Measurements from ENCODE around the gene TH.
"Not testable (repeated sequence)": the region's sequence is repeated elsewhere in the genome, so short reads cannot be mapped to it uniquely, and the experiment has no call there.

TH gene

DNA sequence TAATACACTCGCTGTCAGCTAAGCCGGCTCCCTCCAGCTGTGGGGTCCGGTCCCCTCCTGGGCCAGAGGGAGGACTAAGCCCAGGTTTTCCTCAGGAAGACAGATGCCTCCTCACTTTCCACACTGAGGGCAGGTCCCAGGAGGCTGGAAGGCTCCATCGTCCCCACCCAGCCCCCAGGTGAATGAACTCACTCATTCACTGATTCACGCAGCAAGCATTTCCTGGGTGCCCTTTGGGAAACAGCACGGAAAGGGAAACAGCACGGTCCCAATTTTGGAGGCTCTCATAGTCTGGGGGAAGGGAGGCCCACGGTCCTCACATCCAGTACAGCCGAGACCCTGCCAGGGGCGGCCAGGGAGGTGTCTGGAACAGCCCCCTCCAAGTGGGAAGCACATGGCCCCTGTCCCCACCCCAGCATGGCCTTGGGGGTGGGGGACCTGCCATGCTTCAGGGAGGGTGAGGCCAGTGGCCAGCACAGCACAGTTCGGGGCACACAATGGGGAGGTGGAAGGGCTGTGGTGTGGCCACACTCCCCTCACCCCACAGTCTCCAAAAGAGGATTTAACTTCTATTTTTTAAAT is 9.3 kb upstream of the TH start:
- DNase-seq (ENCODE audit: low read depth): no peak
- TF ChIP-seq, protein P1, sequence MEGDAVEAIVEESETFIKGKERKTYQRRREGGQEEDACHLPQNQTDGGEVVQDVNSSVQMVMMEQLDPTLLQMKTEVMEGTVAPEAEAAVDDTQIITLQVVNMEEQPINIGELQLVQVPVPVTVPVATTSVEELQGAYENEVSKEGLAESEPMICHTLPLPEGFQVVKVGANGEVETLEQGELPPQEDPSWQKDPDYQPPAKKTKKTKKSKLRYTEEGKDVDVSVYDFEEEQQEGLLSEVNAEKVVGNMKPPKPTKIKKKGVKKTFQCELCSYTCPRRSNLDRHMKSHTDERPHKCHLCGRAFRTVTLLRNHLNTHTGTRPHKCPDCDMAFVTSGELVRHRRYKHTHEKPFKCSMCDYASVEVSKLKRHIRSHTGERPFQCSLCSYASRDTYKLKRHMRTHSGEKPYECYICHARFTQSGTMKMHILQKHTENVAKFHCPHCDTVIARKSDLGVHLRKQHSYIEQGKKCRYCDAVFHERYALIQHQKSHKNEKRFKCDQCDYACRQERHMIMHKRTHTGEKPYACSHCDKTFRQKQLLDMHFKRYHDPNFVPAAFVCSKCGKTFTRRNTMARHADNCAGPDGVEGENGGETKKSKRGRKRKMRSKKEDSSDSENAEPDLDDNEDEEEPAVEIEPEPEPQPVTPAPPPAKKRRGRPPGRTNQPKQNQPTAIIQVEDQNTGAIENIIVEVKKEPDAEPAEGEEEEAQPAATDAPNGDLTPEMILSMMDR (IDR thresholded peaks at IDR 0.05; ENCODE audit: low read depth, low read length): no peak
- TF ChIP-seq, protein P2, sequence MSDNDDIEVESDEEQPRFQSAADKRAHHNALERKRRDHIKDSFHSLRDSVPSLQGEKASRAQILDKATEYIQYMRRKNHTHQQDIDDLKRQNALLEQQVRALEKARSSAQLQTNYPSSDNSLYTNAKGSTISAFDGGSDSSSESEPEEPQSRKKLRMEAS (IDR thresholded peaks at IDR 0.05; ENCODE audit: low read depth, low read length): no peak
- no peak for TF ChIP-seq POLR2A (IDR thresholded peaks at IDR 0.05; ENCODE audit: extremely low read depth, insufficient read length)
- no peak overlapping the region for H3K4me3 ChIP-seq (ENCODE audit: low read depth, low read length)

DNA sequence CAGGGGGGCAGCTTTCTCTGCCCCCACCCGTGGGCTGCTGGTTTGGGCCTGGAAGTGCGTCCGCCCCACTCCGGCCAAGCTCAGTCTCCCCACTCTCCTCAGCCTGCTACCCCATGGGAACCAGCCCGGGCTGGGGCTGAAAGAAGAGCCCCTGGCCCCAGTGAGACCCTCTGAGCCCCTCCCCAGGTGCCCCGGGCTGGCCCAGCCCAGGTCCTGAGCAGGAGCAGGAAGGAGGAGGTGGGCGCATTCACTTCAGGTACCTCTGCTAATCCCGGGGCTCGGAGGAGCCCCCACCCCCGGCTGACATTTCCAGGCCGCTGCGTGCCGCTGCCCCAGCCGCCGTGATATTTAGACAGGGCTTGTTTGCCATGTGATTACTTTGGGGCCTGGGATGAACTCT is 8.7 kb upstream of the TH start:
- H3K4me3 ChIP-seq (ENCODE audit: low read depth, low read length): no peak overlapping the region
- DNase-seq (ENCODE audit: low read depth): no peak
- TF ChIP-seq, protein P2 (IDR thresholded peaks at IDR 0.05; ENCODE audit: low read depth, low read length): no peak

DNA sequence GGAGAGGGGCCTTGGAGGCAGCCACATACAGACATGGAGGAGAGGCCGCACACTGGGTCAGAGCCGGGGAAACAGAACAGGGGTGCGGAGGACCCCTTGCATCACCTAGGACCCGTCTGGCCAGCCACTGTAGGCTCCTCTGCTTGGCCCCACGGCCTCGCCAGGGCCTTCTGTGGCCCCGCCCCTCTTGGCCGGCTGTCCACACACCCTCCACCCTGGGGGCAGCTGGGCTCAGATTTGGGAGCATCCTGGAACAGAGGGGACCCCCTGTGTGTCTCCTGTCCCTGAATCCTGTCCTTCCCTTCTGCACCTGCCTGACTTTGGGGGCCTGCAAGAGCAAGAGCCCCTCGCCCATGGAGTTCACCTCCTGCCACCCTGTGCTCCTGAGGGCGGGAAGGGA is 7.9 kb upstream of the TH start:
- TF ChIP-seq POLR2A (IDR thresholded peaks at IDR 0.05; ENCODE audit: extremely low read depth, insufficient read length): no peak
- TF ChIP-seq, protein P1 (IDR thresholded peaks at IDR 0.05; ENCODE audit: low read depth, low read length): no peak
- no peak for TF ChIP-seq MYC (IDR thresholded peaks at IDR 0.05; ENCODE audit: low read depth, low read length)
- TF ChIP-seq, protein P2 (IDR thresholded peaks at IDR 0.05; ENCODE audit: low read depth, low read length): no peak
- no peak overlapping the region for H3K4me3 ChIP-seq (ENCODE audit: low read depth, low read length)
- no peak for DNase-seq (ENCODE audit: low read depth)

DNA sequence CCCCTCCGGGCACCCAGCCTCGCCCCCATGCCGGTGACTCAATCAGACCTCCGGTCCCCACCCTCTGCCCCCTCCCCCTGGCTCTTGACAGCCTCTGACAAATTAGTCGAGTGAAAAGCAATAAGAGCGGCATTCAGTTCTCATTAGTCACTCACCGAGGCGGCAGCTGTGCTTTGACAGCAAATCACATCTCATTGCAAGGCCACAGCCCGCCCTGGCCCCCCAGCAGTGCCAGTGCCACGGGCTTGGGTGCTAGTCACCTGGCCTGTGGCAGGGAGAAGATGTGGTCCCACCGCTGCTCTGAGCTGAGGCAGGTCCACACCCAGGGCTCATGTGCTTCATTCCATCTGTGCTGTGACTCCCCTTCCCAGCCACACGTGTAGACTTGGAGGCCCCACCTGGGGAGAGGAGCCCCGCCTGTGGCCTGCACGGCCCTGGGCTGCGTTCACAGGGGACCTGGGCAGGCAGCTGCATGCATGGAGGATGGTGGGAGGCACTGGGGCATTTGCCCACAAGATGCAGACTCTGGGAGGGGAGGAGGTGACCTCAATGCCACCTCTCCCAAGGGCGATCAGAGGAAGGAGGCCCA is 7.4 kb upstream of the TH start:
- no peak overlapping the region for H3K4me3 ChIP-seq (ENCODE audit: low read depth, low read length)
- DNase-seq (ENCODE audit: low read depth): no peak
- TF ChIP-seq, protein P1 (IDR thresholded peaks at IDR 0.05; ENCODE audit: low read depth, low read length): no peak
- TF ChIP-seq MYC (IDR thresholded peaks at IDR 0.05; ENCODE audit: low read depth, low read length) (no peak), POLR2A (IDR thresholded peaks at IDR 0.05; ENCODE audit: extremely low read depth, insufficient read length) (no peak)
- TF ChIP-seq, protein P2 (IDR thresholded peaks at IDR 0.05; ENCODE audit: low read depth, low read length): no peak

DNA sequence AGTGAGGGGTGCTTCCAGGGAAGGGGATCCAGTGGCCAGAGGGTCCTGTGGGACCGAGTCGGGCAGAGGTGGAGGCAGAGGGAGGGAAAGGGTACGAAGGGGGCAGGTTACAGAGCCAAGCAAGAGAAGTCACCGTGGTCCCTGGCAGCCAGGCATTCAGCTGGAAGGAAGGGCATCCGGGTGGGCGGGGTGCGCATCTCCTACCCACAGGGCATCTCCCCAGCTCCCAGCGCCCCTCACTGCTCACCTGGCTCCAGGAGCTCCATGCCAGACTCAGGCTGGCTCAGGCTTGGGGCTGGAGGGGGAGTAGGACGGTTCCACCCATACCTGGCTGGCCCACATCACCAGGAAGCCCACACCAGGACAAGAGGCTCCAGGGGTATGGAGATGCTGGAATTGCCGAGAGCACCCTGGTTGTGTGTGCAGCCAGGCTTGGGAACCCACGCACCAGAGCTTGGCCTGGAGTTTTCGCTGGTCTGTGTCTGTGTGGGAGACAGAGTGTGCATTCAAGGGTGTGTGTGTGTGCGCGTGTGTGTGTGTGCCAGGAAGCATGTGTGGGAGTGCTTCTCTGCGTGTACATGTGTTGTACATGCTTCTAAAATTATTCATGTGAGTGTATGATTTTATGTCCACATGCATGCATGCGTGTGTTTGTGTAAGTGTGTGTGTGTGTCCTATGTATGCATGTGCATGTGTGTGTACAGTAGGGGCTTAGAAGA is 6.6 kb upstream of the TH start:
- not testable (repeated sequence) for DNase-seq (ENCODE audit: low read depth); H3K4me3 ChIP-seq (ENCODE audit: low read depth, low read length)

DNA sequence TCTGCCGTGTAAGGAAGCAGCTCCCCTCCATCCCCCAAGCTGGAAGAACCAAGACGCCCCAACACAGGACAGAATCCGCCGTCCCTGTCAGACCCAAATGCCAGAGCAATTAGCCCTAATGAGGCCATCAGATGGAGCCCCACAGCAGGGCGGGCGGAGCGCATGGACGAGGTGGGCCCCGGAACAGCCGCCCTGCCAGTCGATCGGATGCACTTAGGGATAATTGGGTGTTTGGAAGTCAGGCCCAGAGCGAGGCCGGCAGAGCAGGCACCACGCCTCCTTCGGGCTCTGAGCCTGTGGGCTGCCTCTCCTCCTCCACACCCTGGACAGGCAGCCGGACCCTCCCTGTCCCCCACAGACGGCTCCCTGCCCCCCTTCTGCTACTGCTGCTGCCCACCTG is 5.5 kb upstream of the TH start:
- no peak for DNase-seq (ENCODE audit: low read depth)
- TF ChIP-seq MYC (IDR thresholded peaks at IDR 0.05; ENCODE audit: low read depth, low read length): no peak
- no peak for TF ChIP-seq POLR2A (IDR thresholded peaks at IDR 0.05; ENCODE audit: extremely low read depth, insufficient read length)
- TF ChIP-seq, protein P1 (IDR thresholded peaks at IDR 0.05; ENCODE audit: low read depth, low read length): no peak
- TF ChIP-seq, protein P2 (IDR thresholded peaks at IDR 0.05; ENCODE audit: low read depth, low read length): no peak
- H3K4me3 ChIP-seq (ENCODE audit: low read depth, low read length): no peak overlapping the region

Measured in NB4 (cell line).